ENCODE measurements around the gene RASGRP3.

RASGRP3 gene

DNA sequence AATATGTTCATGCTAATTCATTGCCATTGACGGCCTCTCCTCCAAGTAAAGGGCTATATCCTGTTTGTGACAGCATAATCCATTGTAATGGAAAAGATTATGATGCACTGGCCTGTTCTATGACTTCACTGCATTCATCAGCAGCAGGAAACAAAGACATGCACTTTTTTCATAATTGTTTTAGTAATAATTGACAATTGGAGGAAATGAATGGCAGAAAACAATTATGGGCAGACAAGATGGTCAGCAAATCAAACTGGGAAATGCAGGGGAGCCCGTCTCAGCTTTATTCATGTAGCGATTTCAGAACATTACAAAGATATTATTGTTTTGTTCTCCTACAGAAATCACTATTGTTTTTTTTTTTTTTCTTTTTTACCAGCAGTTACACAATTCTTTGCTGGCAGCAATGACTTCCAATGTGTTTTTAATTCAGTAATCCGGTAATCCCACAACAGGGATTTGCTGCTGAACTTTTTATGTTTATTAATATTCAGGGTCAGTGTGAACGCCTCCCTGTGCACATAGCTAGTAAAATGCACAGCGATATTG lies 33.8 kb upstream of the RASGRP3 start:
- no peak for DNase-seq (ENCODE audit: low spot score)
- no peak overlapping the region for H3K27ac ChIP-seq
- CTCF ChIA-PET: no interaction called here
- TF ChIP-seq, protein P1, sequence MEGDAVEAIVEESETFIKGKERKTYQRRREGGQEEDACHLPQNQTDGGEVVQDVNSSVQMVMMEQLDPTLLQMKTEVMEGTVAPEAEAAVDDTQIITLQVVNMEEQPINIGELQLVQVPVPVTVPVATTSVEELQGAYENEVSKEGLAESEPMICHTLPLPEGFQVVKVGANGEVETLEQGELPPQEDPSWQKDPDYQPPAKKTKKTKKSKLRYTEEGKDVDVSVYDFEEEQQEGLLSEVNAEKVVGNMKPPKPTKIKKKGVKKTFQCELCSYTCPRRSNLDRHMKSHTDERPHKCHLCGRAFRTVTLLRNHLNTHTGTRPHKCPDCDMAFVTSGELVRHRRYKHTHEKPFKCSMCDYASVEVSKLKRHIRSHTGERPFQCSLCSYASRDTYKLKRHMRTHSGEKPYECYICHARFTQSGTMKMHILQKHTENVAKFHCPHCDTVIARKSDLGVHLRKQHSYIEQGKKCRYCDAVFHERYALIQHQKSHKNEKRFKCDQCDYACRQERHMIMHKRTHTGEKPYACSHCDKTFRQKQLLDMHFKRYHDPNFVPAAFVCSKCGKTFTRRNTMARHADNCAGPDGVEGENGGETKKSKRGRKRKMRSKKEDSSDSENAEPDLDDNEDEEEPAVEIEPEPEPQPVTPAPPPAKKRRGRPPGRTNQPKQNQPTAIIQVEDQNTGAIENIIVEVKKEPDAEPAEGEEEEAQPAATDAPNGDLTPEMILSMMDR (conservative IDR thresholded peaks at IDR 0.05; ENCODE audit: low read depth): no peak
- POLR2A ChIA-PET (ENCODE audit: low non-redundant PET): no interaction called here

DNA sequence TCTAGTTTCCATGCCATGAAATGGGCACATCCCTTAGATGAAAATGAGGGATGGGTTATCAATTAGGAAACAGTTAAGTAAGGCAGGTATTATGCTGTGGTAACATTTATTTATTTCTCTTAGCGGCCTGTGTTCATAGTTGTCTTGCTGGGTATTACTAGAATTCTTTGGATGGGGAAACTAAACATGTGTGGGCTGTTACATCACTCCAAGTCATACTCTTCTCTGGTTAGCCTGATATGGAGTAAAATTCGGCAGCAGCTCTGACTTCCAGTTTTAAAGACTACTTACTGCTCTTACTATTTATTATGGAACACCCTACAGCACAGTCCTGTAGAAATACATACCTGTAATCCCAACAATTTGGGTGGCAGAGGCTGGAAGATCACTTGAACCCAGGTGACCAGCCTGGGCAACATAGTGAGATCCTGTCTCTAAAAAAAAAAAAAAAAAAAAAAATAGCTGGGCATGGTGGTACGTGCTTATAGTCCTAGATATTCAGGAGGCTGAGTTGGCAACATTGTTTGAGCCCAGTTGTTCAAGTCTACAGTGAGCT lies 33.1 kb upstream of the RASGRP3 start:
- ChIA-PET CTCF (no interaction called here), POLR2A (ENCODE audit: low non-redundant PET) (no interaction called here)
- no peak for DNase-seq (ENCODE audit: low spot score)
- no peak overlapping the region for H3K27ac ChIP-seq
- TF ChIP-seq, protein P1 (conservative IDR thresholded peaks at IDR 0.05; ENCODE audit: low read depth): no peak

DNA sequence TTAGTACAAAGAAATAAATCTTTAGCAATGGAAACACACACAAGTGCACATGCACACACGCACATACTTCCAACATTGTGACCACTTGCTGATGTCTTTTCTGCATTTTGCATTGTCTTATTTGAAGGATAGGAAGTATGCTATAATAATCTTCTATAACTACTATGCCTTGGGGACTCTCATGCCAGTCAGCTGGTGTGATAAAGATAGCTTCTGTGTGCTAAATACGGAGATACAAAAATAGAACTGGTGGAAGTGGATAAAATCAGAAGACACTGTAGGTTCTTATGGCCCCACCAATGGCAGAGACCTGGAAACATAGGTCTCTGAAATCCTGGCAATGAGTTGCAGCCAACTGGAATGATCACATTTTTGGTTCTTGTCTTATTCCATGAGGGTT lies 31.5 kb upstream of the RASGRP3 start:
- ChIA-PET CTCF (interaction anchor here (0.5 to 0.6 kb wide), 3 partner anchors 11 to 339 kb away, joined by 3 to 5 read pairs (median 3); no protein-coding TSS in a partner anchor), POLR2A (ENCODE audit: low non-redundant PET) (no interaction called here)
- no peak overlapping the region for H3K27ac ChIP-seq
- TF ChIP-seq, protein P1 (conservative IDR thresholded peaks at IDR 0.05; ENCODE audit: low read depth): no peak
- no peak for DNase-seq (ENCODE audit: low spot score)

DNA sequence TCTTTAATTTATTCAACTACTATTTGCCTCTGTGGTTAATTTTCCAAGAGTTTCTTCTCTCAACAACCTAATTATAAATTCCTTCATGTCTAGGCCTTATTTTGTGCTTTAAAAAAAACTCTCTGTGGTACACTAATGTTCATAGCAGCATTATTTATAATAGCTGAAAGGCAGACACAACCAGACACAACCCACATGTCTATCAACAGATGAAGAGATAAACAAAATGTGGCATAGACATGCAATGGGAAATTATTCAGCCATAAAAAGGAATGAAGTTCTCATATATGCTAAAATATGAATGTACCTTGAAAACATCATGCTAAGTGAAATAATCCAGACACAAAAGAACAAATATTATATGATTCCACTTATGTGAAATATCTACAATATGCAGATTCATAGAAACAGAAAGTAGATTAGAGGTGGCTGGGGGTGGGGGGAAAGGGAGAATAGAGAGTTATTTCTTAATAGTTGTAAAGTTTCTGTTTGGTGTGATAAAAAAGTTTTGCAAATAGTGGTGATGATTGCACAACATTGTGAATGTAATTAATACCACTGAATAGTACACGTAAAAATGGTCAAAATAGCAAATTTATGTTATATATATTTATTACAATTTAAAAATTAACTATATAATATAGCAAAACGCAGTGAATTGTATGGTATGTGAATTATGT lies 28.1 kb upstream of the RASGRP3 start:
- TF ChIP-seq, protein P1 (conservative IDR thresholded peaks at IDR 0.05; ENCODE audit: low read depth): no peak
- ChIA-PET CTCF (no interaction called here), POLR2A (ENCODE audit: low non-redundant PET) (no interaction called here)
- DNase-seq (ENCODE audit: low spot score): no peak
- H3K27ac ChIP-seq: no peak overlapping the region

DNA sequence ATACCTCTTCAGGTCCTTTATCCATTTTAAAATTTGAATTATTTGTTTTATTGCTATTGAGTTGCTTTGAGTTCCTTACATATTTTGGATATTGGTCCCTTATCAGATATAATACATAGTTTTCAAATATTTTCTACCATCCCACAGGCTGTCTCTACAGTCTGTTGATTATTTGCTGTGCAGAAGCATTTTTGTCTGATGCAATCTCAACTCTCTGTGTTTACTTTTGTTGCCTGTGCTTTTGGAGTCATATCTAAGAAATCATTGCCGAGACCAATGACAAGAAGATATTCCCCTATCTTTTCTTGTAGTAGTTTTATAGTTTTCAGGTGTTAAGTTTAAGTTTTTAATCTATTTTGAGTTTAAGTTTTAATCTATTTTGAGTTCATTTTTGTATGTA lies 25.2 kb upstream of the RASGRP3 start:
- CTCF ChIA-PET: no interaction called here
- H3K27ac ChIP-seq: no peak overlapping the region
- POLR2A ChIA-PET (ENCODE audit: low non-redundant PET): no interaction called here
- TF ChIP-seq, protein P1 (conservative IDR thresholded peaks at IDR 0.05; ENCODE audit: low read depth): no peak
- no peak for DNase-seq (ENCODE audit: low spot score)

DNA sequence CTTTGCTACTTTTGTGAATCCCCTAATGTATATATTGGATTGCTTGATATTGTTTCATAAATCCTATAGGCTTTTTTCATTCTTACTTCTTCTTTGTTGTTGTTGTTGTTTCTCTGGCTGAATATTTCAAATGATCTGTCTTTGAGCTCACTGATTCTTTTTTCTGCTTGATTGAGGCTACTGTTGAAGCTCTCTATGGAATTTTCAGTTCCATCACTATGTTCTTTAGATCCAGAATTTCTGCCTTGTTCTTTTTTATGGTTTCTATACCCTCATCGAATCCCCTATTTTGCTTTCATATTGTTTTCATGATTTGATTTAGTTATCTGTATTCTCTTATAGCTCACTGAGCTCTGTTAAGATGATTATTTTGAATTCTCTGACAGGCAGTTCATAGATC lies 24.6 kb upstream of the RASGRP3 start:
- CTCF ChIA-PET: no interaction called here
- no peak for DNase-seq (ENCODE audit: low spot score)
- TF ChIP-seq, protein P1 (conservative IDR thresholded peaks at IDR 0.05; ENCODE audit: low read depth): no peak
- H3K27ac ChIP-seq: no peak overlapping the region
- POLR2A ChIA-PET (ENCODE audit: low non-redundant PET): no interaction called here

All from RWPE1 (cell line).